IMR-90 (cell line): Measurements from ENCODE around the gene DERL3. TPM values are rescaled to one million over a fixed set of nuclear protein-coding genes. Genes with fewer than 3 reads are reported as not detected.
A peak's percentile ranks its signal among the peaks of the same experiment; 100 is the strongest.

ENCODE experiments used
- ATAC-seq: fragments of 200-7000 bp; cut with Tn5 transposase; 2 replicates; pipeline ENCODE4 v1.9.1; 2020; ENCODE audit warnings: low read depth, mild to moderate bottlenecking, moderate library complexity
- BruUV-seq: library from RNA; stranded (reverse); fragments of 400-500 nt; replicated peaks from 2 replicates; lab custom pipeline; 2021; lab: Mats Ljungman, UMichigan
- CTCF ChIA-PET: fragments of 300-600 bp; formaldehyde crosslinking; extraction: SDS; loops from one replicate; lab custom pipeline; 2021; ENCODE audit warnings: antibody characterized with exemption; lab: Yijun Ruan, JAX
- POLR2A ChIA-PET: fragments of 300-600 bp; sonication (Branson Sonifier 250); formaldehyde crosslinking; loops from one replicate; lab custom pipeline; 2022; ENCODE audit warnings: antibody characterized with exemption; ENCODE audit not compliant: unreplicated experiment; lab: Charles Lee
- DNase-seq: peaks from one replicate; pipeline ENCODE4 v3.0.0; 2013
- H2AFZ ChIP-seq: replicated peaks from 2 replicates; pipeline ENCODE3; 2013; ENCODE audit warnings: low read length, mild to moderate bottlenecking; ENCODE audit not compliant: poor library complexity
- H2AK5ac ChIP-seq: 2 replicates; pipeline ENCODE4 v1.6.1; 2013; ENCODE audit warnings: low read depth, low read length, inconsistent platforms
- H2AK9ac ChIP-seq: replicated peaks from 2 replicates; pipeline ENCODE3; 2013; ENCODE audit warnings: mild to moderate bottlenecking, low read depth, low read length, moderate library complexity; ENCODE audit not compliant: poor library complexity
- H2BK120ac ChIP-seq: 2 replicates; pipeline ENCODE4 v1.6.1; 2013; ENCODE audit warnings: low read depth, low read length, inconsistent platforms
- H2BK15ac ChIP-seq: 3 replicates; pipeline ENCODE4 v1.6.1; 2013; ENCODE audit warnings: low read depth, low read length, inconsistent platforms
- H2BK20ac ChIP-seq: 2 replicates; pipeline ENCODE4 v1.6.1; 2013; ENCODE audit warnings: low read depth, mild to moderate bottlenecking, inconsistent platforms, low read length, moderate library complexity
- H2BK5ac ChIP-seq: 2 replicates; pipeline ENCODE4 v1.6.1; 2013; ENCODE audit warnings: mild to moderate bottlenecking, low read depth, low read length, inconsistent platforms; ENCODE audit not compliant: poor library complexity, severe bottlenecking
- H3K14ac ChIP-seq: replicated peaks from 2 replicates; pipeline ENCODE4 v1.6.1; 2013; ENCODE audit warnings: low read depth, low read length, inconsistent platforms
- H3K18ac ChIP-seq: 2 replicates; pipeline ENCODE4 v1.6.1; 2013; ENCODE audit warnings: low read depth, low read length, control low read depth
- H3K23ac ChIP-seq: 2 replicates; pipeline ENCODE4 v1.6.1; 2013; ENCODE audit warnings: low read depth, low read length, inconsistent platforms
- H3K27ac ChIP-seq: 2 replicates; pipeline ENCODE4 v1.5.1; 2013; ENCODE audit warnings: mild to moderate bottlenecking, control low read depth, low read length; ENCODE audit not compliant: insufficient read depth
- H3K27me3 ChIP-seq: 2 replicates; pipeline ENCODE4 v1.6.1; 2013; ENCODE audit warnings: low read length; ENCODE audit not compliant: control insufficient read depth, insufficient read depth
- H3K36me3 ChIP-seq: 2 replicates; pipeline ENCODE4 v1.6.1; 2013; ENCODE audit warnings: low read length, mixed read lengths; ENCODE audit not compliant: control insufficient read depth, insufficient read depth
- H3K4ac ChIP-seq: 2 replicates; pipeline ENCODE4 v1.6.1; 2013; ENCODE audit warnings: low read depth, low read length, inconsistent platforms
- H3K4me1 ChIP-seq: 2 replicates; pipeline ENCODE4 v1.6.1; 2013; ENCODE audit warnings: low read length, mixed read lengths; ENCODE audit not compliant: control insufficient read depth, insufficient read depth
- H3K4me2 ChIP-seq: 2 replicates; pipeline ENCODE4 v1.6.1; 2013; ENCODE audit warnings: low read depth, mild to moderate bottlenecking, control low read depth, low read length, moderate library complexity
- H3K4me3 ChIP-seq: 2 replicates; pipeline ENCODE4 v1.5.1; 2013; ENCODE audit warnings: low read depth, mild to moderate bottlenecking, control low read depth, low read length, moderate library complexity; ENCODE audit not compliant: insufficient read depth
- H3K56ac ChIP-seq: 2 replicates; pipeline ENCODE4 v1.6.1; 2013; ENCODE audit warnings: low read length, inconsistent platforms; ENCODE audit not compliant: insufficient read depth; ENCODE audit errors: extremely low read depth
- H3K79me1 ChIP-seq, 2 experiments: 2 replicates each; pipeline ENCODE4 v1.6.1; 2013; ENCODE audit warnings: low read length in 2 of 2, inconsistent platforms in 1 of 2, low read depth in 1 of 2
- H3K9ac ChIP-seq: 2 replicates; pipeline ENCODE4 v1.6.1; 2013; ENCODE audit warnings: low read depth, low read length, control low read depth
- H3K9me1 ChIP-seq: 2 replicates; pipeline ENCODE4 v1.6.1; 2013; ENCODE audit warnings: low read length, inconsistent platforms; ENCODE audit not compliant: insufficient read depth
- H3K9me3 ChIP-seq: 2 replicates; pipeline ENCODE4 v1.6.1; 2013; ENCODE audit warnings: low read length; ENCODE audit not compliant: control insufficient read depth, insufficient read depth
- H4K20me1 ChIP-seq: 2 replicates; pipeline ENCODE4 v1.6.1; 2013; ENCODE audit warnings: low read length, inconsistent platforms; ENCODE audit not compliant: insufficient read depth
- H4K5ac ChIP-seq: 2 replicates; pipeline ENCODE4 v1.6.1; 2013; ENCODE audit warnings: mild to moderate bottlenecking, low read depth, low read length, control low read depth
- H4K8ac ChIP-seq, 2 experiments: 2 replicates each; pipeline ENCODE4 v1.6.1; 2013; ENCODE audit warnings: low read depth in 2 of 2, low read length in 2 of 2, control low read depth in 1 of 2, inconsistent platforms in 1 of 2
- H4K91ac ChIP-seq: 2 replicates; pipeline ENCODE4 v1.6.1; 2013; ENCODE audit warnings: low read depth, low read length, inconsistent platforms; ENCODE audit not compliant: insufficient read depth
- BHLHE40 ChIP-seq: fragments of 150-350 bp; IDR thresholded peaks from 2 replicates; pipeline ENCODE4 v1.6.1; 2016; ENCODE audit warnings: mild to moderate bottlenecking, low read depth, low read length
- CEBPB ChIP-seq: IDR thresholded peaks from 2 replicates; pipeline ENCODE4 v1.6.1; 2012; ENCODE audit warnings: low read depth, low read length, improper control_type of control experiment
- CHD1 ChIP-seq: IDR thresholded peaks from 2 replicates; pipeline ENCODE4 v1.6.1; 2012; ENCODE audit warnings: low read depth, low read length, improper control_type of control experiment
- FOS ChIP-seq: fragments of 150-350 bp; IDR thresholded peaks from 2 replicates; pipeline ENCODE4 v1.6.1; 2016; ENCODE audit warnings: low read depth, low read length
- MAFK ChIP-seq: IDR thresholded peaks from 2 replicates; pipeline ENCODE4 v1.6.1; 2012; ENCODE audit warnings: low read depth, low read length, improper control_type of control experiment
- MAZ ChIP-seq: IDR thresholded peaks from 2 replicates; pipeline ENCODE4 v1.6.1; 2012; ENCODE audit warnings: low read depth, mild to moderate bottlenecking, low read length, improper control_type of control experiment, moderate library complexity, borderline replicate concordance
- MXI1 ChIP-seq: IDR thresholded peaks from 2 replicates; pipeline ENCODE4 v1.6.1; 2012; ENCODE audit warnings: low read depth, mild to moderate bottlenecking, low read length, moderate library complexity, borderline replicate concordance
- NFE2L2 ChIP-seq: fragments of 150-350 bp; IDR thresholded peaks from 2 replicates; pipeline ENCODE4 v1.6.1; 2016; ENCODE audit warnings: low read depth, mild to moderate bottlenecking, low read length
- POLR2A ChIP-seq: IDR thresholded peaks from 2 replicates; pipeline ENCODE4 v1.6.1; 2012; ENCODE audit warnings: mild to moderate bottlenecking, low read depth, low read length
- RAD21 ChIP-seq: IDR thresholded peaks from 2 replicates; pipeline ENCODE4 v1.6.1; 2012; ENCODE audit warnings: low read length, improper control_type of control experiment
- RCOR1 ChIP-seq: IDR thresholded peaks from 2 replicates; pipeline ENCODE4 v1.6.1; 2012; ENCODE audit warnings: mild to moderate bottlenecking, low read length, improper control_type of control experiment; ENCODE audit not compliant: insufficient replicate concordance
- RFX5 ChIP-seq: IDR thresholded peaks from 2 replicates; pipeline ENCODE4 v1.8.0; 2012; ENCODE audit warnings: low read depth, mild to moderate bottlenecking, low read length, moderate library complexity
- SMC3 ChIP-seq: fragments of 150-350 bp; IDR thresholded peaks from 2 replicates; pipeline ENCODE4 v1.6.1; 2016; ENCODE audit warnings: low read depth, mild to moderate bottlenecking, antibody characterized with exemption, low read length, moderate library complexity
- USF2 ChIP-seq: fragments of 150-350 bp; IDR thresholded peaks from 2 replicates; pipeline ENCODE4 v1.6.1; 2017; ENCODE audit warnings: mild to moderate bottlenecking, antibody characterized with exemption, low read length, low read depth
- WGBS, 2 experiments: methylation state at CpG; one replicate each; pipeline versions ENCODE4 v1.1.5 to v1.1.7; 2013; ENCODE audit warnings: missing lambda C conversion rate in 2 of 2; ENCODE audit not compliant: insufficient read length in 1 of 2; ENCODE audit errors: extremely low coverage in 2 of 2; 5-methylcytosine and 5-hydroxymethylcytosine counted together
- dilution Hi-C: fragments of 300-500 bp; cut with HindIII; formaldehyde crosslinking; loops from one replicate; pipeline ENCODE4 v1.14.3; 2018; ENCODE audit warnings: low sequenced_read_pairs; ENCODE audit not compliant: unreplicated experiment
- in situ Hi-C: fragments of 300-500 bp; cut with MboI; formaldehyde crosslinking; loops from 3 replicates; pipeline ENCODE4 v1.14.3; 2019; ENCODE audit warnings: low sequenced_read_pairs, inconsistent platforms, mixed read lengths
- intact Hi-C: fragments of 100-400 bp; cut with micrococcal nuclease; formaldehyde crosslinking; loops from 2 replicates; pipeline ENCODE4 v1.10.0; 2022
- polyA plus RNA-seq, 3 experiments: library from polyadenylated mRNA; depleted of rRNA; stranded (reverse); fragments of >200 nt; gene quantifications; 2 replicates each; pipeline ENCODE4 v1.2.3, GENCODE V29; 2012; ENCODE audit warnings: low replicate concordance in 1 of 3
- total RNA-seq: library from RNA; depleted of rRNA; stranded (reverse); fragments of >200 nt; gene quantifications from 2 replicates; pipeline ENCODE4 v1.2.3, GENCODE V29; 2012
- TF ChIP-seq, protein P1 (sequence below): conservative IDR thresholded peaks from 2 replicates; pipeline ENCODE4 v1.5.1; 2012; ENCODE audit warnings: mild to moderate bottlenecking, low read depth, low read length, improper control_type of control experiment

DERL3 gene
- total and polyA plus RNA-seq, 2 of the 4 experiments (the other 2 are of a cell fraction), result 0.18 to 0.62 TPM

DNA sequence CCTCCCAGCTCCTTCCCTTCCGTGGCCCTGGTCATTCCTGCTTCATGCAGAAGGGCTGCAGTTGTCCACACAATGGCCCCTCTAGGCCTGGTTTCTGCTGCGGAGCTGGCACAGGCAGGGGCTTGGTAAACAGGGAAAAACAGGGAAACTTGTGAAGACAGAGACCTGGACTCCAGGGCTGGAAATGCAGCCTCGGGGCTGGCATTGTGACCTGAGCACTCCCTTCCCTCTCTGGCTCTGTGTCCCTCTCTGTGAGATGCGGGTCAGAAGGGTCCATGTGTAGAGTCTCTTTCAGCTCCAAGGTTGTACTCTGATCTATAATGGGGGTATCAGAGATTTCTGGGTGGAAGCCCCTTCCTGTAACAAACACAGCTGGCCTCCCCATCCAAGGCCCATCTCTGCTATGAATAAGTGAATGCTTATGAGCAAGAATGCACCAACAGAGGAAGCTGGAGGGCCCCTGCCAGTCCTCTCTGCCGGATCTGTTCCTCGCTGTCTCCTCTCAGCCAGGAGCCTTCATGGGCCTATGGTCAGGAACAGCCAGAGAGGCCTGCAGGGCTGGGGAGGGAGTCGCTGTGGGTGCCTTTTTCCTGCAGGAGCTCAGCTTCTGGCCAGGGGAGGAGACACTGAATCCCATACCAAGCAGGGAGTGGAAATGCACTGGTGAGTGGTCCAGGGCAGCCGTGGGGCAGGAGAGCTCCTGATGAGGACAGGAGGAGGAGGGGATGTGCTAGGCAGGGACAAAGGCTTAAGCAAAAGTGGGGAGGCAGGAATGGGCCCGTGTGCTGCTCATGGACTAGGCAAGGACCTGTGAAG, 6.7 kb upstream of the DERL3 start:
- CTCF ChIA-PET, result interaction anchor here (0.8 to 1.4 kb wide), 2 partner anchors 75 to 254 kb away, joined by 3 to 4 read pairs; no protein-coding TSS in a partner anchor
- Histone ChIP-seq H3K27me3 (no peaks in the 10 kb centered on the region; the same call in 1 of the 2 replicates), H2AK9ac (peak overlapping the region; percentile 80), H2AFZ (peak overlapping the region; percentile 72), H2AK5ac (peak overlapping the region; percentile 60; the same call in 1 of the 2 replicates), H4K8ac (peak overlapping the region in 1 of 2 experiments; percentile 80; a peak in 1 of 4 replicates), H2BK15ac (peak overlapping the region; percentile 64; the same call in 1 of the 3 replicates), H3K36me3 (no peaks in the 10 kb centered on the region), H3K4me2 (no peak overlapping the region), H4K5ac (no peak overlapping the region), H3K9me1 (no peaks in the 10 kb centered on the region), H3K9ac (no peak overlapping the region), H3K79me1 (no peaks in the 10 kb centered on the region), H3K4me3 (no peak overlapping the region), H3K4me1 (peaks cover 19% of the 10 kb centered on the region), H3K4ac (peak overlapping the region; percentile 78), H2BK120ac (peak overlapping the region; percentile 59; the same call in 1 of the 2 replicates), H4K20me1 (no peaks in the 10 kb centered on the region), H3K18ac (no peak overlapping the region), H3K14ac (peak overlapping the region; percentile 48; the same call in 1 of the 2 replicates), H3K23ac (peak overlapping the region; percentile 28; the same call in 1 of the 2 replicates), H3K9me3 (no peaks in the 10 kb centered on the region), H2BK20ac (peak overlapping the region; percentile 44; the same call in 1 of the 2 replicates), H2BK5ac (no peak overlapping the region), H3K56ac (no peak overlapping the region), H4K91ac (no peak overlapping the region; the same call in 1 of the 2 replicates), H3K27ac (no peak overlapping the region)
- intact Hi-C loops (loop anchor here (5.0 kb wide), 3 partner anchors 73 to 303 kb away; partner anchors contain the start of gene MMP11), dilution Hi-C loops (no loop called here), in situ Hi-C loops (loop anchor here (10.0 kb wide), 1 partner anchor 321 kb away; no protein-coding TSS in a partner anchor)
- 100% methylated on average over 2 of the region's 9 CpGs; no CpG with 5 or more reads in 1 of the 2 experiments for WGBS, 2 experiments
- no peak for DNase-seq
- ATAC-seq, result no peak
- no TSS peak for BruUV-seq
- POLR2A ChIA-PET, result no interaction called here
- TF ChIP-seq NFE2L2, result no peak
- TF ChIP-seq MAZ, result no peak
- TF ChIP-seq FOS, result no peak
- TF ChIP-seq RFX5, result no peak
- no peak for TF ChIP-seq RCOR1
- TF ChIP-seq POLR2A, result no peak
- TF ChIP-seq MXI1, result no peak
- TF ChIP-seq MAFK, result no peak
- TF ChIP-seq, protein P1, sequence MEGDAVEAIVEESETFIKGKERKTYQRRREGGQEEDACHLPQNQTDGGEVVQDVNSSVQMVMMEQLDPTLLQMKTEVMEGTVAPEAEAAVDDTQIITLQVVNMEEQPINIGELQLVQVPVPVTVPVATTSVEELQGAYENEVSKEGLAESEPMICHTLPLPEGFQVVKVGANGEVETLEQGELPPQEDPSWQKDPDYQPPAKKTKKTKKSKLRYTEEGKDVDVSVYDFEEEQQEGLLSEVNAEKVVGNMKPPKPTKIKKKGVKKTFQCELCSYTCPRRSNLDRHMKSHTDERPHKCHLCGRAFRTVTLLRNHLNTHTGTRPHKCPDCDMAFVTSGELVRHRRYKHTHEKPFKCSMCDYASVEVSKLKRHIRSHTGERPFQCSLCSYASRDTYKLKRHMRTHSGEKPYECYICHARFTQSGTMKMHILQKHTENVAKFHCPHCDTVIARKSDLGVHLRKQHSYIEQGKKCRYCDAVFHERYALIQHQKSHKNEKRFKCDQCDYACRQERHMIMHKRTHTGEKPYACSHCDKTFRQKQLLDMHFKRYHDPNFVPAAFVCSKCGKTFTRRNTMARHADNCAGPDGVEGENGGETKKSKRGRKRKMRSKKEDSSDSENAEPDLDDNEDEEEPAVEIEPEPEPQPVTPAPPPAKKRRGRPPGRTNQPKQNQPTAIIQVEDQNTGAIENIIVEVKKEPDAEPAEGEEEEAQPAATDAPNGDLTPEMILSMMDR, result no peak
- TF ChIP-seq SMC3, result no peak
- TF ChIP-seq CHD1, result no peak
- TF ChIP-seq USF2, result no peak
- TF ChIP-seq CEBPB, result no peak
- TF ChIP-seq BHLHE40, result no peak
- TF ChIP-seq RAD21, result no peak
